ENCODE data around the gene TMEM205.
"Not testable (repeated sequence)": the region's sequence is repeated elsewhere in the genome, so short reads cannot be mapped to it uniquely, and the experiment has no call there.

Gene TMEM205

DNA sequence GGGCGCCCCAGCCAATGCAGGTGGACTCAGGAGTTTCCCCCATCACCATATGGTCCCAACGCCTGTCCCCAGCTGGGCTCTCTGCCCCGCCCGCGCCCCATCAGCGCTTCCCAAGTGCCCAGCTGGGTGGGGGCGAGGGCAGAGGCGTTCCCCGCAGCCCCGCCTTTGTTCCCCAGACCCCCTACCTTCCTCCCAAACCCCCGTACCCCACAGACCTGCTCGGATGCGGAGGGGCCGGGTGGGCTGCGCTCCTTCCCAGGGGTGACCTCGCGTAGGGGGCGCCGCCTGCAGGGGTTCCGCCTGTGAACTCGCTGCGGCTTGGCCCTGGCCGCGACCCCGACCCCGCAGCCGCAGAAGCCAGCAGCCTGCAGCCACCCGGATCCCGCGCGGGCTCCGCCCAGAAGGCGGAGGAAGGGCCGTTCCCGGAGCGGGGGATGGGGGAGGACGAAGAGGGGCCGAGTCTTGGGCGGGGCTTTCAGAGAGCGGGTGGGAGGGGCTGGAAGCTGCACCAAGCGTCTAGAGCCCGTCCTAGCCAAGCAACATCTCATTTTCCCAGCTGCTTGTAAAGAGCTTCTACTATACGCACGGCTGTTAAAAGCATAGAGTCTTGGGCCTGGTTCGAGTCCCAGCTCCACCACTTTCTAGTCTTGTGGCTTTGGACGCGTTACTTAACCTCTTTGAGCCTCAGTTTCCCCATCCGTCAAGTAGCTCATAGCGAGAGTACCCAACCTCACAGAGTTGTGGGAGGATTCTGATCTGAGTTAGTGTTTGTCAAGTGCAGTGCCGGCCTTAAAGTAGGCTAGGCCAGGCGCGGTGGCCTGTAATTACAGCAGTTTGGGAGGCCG lies 6.6 kb downstream of the TMEM205 start, which contains the start of gene RAB3D:
Gene RAB3D (minus strand): TSS at position 404 of the 845 bp plus-strand sequence. CDS start 2,258 bp downstream, outside the sequence.
- peak; percentile 60 to 64 for DNase-seq (ENCODE audit: low read depth in 2 of 2)

DNA sequence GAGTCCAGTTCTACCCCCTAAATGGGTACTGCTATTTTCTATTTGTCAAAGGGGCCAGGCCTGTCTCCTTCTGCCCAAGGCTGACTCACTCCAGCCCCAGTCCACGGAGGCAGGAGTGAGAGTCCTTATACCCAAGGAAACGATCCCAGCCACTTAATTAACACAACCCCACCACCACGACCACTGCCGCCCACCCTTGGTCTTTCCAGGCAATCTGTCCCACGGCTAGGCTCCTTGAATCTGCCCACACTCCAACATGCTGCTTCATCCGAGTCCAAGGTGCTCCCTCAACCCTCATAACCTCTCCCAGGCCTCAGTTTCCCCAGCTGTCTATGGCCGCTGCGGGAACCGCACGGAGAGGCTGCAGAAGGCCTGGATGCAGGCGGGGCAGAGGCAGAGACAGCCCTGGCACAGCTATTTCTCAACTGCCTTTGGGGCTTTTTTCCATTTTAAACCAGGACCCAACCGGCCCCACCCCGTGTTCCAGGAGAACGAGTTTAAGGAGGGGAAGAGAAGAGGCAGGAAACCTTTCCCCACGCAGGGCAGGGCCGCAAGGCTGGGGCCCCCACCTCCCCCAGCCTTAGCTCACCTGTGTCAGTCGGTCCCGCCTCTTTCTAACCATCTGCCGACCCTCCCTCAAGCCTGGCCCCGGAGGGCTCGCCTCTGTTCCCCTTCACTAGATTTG lies 7.4 kb downstream of the TMEM205 start:
- no peak for DNase-seq (ENCODE audit: low read depth in 2 of 2)

GRCh38 chr19:11338121-11338520 lies 7.9 kb downstream of the TMEM205 start:
- DNase-seq (ENCODE audit: low read depth in 2 of 2) = no peak

DNA sequence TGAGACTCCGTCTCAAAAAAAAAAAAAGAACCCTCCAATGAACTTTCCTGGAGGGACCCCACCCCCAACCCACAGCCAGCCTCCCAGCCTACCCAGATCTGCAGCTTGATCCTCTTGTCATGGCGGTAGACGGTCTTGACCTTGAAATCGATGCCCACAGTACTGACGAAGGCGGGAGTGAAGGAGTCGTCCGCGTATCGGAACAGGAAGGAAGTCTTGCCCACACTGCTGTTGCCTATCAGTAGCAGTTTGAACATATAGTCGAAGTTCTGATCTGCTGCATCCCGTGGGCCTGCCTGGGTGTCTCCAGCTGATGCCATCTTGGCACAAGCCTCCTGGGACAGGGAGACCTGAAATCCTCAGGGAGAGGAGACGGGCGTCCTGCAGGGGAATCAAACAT lies 9.0 kb downstream of the TMEM205 start:
- no peak for DNase-seq (ENCODE audit: low read depth in 2 of 2)

GRCh38 chr19:11335449-11336146 lies 10.5 kb downstream of the TMEM205 start:
- no peak for DNase-seq (ENCODE audit: low read depth in 2 of 2)

GRCh38 chr19:11333838-11334237 lies 12.2 kb downstream of the TMEM205 start:
- not testable (repeated sequence) for DNase-seq (ENCODE audit: low read depth in 2 of 2)

DNA sequence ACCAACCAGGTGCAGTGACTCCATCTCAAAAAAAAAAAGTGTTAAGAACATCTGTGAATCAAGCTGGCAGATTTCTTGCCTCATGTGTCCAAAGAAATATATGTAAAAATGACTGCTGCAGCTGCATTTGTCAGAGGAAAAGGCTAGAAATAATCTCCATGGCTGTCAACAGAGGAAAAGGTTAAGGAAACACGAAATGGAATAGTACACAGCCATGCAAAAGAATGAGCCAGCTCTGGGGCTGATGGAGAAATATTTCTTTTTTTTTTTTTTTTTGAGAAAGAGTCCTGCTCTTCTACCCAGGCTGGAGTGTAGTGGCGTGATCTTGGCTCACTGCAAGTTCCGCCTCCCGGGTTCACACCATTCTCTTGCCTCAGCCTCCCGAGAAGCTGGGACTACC lies 13.2 kb downstream of the TMEM205 start:
- no peak for DNase-seq (ENCODE audit: low read depth in 2 of 2)

- DNase-seq (ENCODE audit: low read depth in 2 of 2) = no peak
Measured at GRCh38 chr19:11331502-11331901, 14.6 kb downstream of the TMEM205 start.

DNA sequence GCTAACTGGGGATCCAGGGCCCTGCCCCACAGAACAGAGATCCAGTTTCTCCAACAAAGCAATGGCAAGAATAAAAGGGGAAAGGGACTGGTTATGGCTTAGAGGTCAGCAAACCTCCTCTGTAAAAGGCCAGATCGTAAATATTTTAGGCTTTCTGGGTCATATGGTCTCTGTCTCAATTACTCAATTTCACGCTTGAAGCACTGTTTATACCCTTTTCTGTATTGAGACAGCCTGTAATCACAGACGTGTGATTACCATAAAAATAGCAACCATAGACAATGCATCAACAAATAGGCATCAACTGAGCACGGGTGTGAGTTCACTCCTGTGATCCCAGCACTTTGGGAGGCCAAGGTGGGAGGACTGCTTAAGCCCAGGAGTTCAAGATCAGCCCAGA lies 15.9 kb downstream of the TMEM205 start:
- DNase-seq (ENCODE audit: low read depth in 2 of 2) = no peak

GRCh38 chr19:11325544-11325943 lies 20.5 kb downstream of the TMEM205 start:
- DNase-seq (ENCODE audit: low read depth in 2 of 2) = no peak

DNA sequence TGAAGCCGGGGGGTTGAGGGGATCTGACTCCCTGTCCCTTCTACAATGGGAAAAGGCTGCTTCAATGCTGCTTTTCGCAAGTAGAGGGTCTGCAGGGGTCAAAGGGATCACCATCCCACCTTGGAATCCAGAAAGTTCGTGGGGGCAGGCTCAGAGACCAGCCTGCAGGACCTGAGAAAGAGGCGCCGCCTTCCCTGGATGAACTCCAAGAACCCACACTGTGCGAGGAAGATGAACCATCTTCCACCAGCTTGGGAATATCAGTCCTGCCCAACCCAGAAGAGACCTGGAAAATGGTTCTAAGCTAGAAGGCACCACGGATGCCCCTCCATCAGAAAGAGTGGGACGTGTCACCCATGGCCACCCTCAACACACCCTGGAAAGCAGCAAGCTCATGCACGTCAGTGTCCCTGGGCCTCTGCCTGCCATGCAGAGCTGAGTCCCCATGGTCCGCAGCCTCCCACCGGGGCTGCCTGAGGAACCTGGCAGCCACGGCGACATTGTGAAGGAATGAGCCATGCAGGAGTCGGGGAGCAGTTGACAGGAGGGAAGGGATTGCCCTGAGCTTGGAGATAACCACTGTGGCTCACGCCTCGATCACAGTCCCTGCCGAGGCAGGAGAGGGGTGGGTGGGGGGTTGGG lies 21.2 kb downstream of the TMEM205 start:
- no peak for DNase-seq (ENCODE audit: low read depth in 2 of 2)

- DNase-seq (ENCODE audit: low read depth in 2 of 2) = peak; percentile 87 to 90
Measured at GRCh38 chr19:11324079-11324661, 21.9 kb downstream of the TMEM205 start.

DNA sequence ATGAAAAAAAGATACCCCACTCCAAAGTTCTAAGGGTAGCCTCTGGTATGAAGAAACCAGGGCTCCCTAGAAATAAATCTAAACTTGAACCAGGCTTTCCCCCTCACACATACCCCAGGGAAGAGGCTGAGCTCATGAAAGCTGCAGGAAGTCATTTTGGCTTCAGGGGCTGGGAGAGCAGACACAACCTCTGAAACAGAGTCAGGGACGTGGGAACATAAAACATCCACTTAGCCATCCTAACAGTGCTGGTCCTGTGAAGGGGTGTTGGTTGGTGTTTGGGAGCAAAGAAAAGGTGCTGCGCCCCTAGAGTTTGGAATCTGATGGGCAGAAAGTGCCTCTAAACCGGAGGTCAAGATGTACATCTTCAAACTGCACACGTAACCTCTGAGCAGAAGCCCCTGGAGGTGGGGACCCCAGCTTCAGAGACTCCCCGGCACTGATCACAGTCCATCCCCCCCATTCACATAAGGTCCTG lies 22.4 kb downstream of the TMEM205 start:
- DNase-seq (ENCODE audit: low read depth in 2 of 2) = no peak

DNA sequence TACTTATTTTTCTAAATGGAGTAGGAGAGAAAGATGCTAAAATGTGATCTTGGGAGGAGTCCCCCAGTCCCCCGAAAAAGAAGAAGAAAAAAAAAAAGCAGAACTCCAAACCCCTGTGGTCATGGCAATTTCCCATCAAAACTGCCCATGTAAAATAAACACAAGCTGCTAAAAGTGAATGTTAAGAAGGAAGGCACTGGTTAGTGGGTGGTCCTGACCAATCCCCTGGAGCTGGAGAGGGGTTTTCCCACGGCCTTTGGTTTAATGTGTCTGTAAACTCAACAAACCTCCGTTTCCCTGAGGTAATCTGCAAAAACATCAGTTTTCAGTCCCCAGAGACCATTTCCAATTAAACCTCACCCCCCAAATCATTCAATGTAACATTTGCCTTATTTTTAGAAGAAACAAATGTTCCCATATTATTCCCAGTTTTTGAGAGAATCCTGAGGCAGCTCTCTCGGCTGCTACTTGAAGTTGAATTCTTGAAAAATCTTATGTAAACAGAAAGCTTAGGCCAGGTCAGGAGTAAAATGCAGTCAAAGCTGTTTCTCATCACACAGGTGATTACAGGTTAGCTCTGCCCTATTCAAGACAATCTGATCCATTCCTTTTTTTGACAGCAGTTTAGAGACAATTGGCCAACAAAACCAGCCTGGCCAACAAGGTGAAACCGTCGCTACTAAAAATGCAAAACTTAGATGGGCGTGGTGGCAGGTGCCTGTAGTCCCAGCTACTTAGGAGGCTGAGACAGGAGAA lies 23.6 kb downstream of the TMEM205 start:
- DNase-seq (ENCODE audit: low read depth in 2 of 2) = no peak

GRCh38 chr19:11321191-11322126 lies 24.6 kb downstream of the TMEM205 start:
- no peak for DNase-seq (ENCODE audit: low read depth in 2 of 2)

- not testable (repeated sequence) for DNase-seq (ENCODE audit: low read depth in 2 of 2)
Measured at GRCh38 chr19:11320278-11320995, 25.6 kb downstream of the TMEM205 start.

DNA sequence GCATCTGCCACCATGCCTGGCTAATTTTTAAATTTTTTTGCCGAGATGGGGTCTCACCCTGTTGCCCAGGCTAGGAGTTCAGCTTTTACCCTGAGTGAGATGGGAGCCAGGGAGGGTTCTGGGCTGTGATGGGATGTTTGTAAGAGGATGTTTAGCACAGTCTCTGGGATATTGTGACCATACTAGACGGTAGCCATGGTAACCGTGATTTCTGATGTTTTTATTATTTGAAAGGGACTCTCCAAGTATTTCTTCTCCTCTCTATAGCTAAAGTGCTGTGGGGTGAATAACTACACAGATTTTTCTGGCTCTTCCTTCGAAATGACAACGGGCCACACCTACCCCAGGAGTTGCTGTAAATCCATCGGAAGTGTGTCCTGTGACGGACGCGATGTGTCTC lies 39.7 kb downstream of the TMEM205 start:
- DNase-seq (ENCODE audit: low read depth in 2 of 2) = no peak

- no peak for DNase-seq (ENCODE audit: low read depth in 2 of 2)
Measured at GRCh38 chr19:11304936-11305335, 41.1 kb downstream of the TMEM205 start.

DNA sequence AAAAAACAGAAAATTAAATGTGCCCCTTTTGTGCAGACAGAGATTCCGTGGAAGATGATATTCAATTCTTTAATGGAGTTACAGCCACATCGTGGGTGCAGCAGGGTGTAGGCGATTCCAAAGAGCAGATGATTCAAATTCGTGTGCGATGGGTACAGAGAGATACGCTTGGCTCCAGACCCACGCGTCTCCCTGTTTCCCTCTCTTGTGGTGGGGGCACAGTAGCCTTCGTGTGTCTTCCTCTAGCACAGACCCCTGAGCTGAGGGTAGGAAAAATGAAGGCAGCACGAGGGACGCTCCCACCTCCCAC lies 45.3 kb downstream of the TMEM205 start:
- no peak for DNase-seq (ENCODE audit: low read depth in 2 of 2)
